ENCODE data around the gene TMCC1. TPM values are rescaled to one million over a fixed set of nuclear protein-coding genes. Genes with fewer than 3 reads are reported as not detected.

Gene TMCC1
- total and polyA plus RNA-seq, 2 donors (not counting 3 experiments of a cell fraction or from before 2014, with no cell fraction given), result 17.4 to 38.4 TPM

DNA sequence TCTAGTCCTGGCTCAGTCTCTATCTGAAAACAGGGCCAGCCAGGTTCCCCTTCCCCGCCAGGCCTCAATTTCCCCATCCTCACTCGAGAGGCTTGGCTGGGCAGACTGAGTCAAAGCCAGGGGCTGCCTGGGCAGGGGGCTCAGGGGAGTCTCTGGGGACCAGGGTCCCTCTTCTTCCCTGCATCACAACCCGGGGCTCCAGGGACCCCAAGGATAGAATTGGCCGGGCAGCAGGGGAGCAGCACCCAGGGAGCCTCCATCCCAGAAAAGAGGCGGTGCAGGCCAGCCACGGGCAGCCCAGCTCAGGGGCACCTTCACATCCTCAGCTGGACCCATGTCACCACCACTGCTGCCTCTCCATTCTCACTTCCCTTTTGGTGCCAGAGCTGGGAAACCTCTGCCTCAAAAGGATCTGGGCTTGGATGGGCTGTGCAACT lies 273.8 kb downstream of the TMCC1 start:
- Histone ChIP-seq H3K9me1 (replicated peaks; ENCODE audit: control insufficient read depth, extremely low read depth, insufficient read depth, low read length) (no peaks in the 10 kb centered on the region), H3K9me3 (replicated peaks; ENCODE audit: control insufficient read depth, insufficient read depth, low read length) (no peaks in the 10 kb centered on the region), H3K79me2 (ENCODE audit: control insufficient read depth, insufficient read depth, low read length) (no peaks in the 10 kb centered on the region), H3K4me2 (ENCODE audit: insufficient read depth, low read length) (no peak overlapping the region), H3K27ac (ENCODE audit: insufficient read depth, low read depth, low read length) (peak overlapping the region; percentile 72), H3K4me1 (ENCODE audit: control insufficient read depth, extremely low read depth, insufficient read depth, low read length) (peaks cover 63% of the 10 kb centered on the region), H3K36me3 (ENCODE audit: control insufficient read depth in 2 of 2, extremely low read depth in 1 of 2, insufficient read depth in 2 of 2, low read length in 2 of 2) (no peaks in the 10 kb centered on the region), H3K27me3 (ENCODE audit: control insufficient read depth in 2 of 2, insufficient read depth in 2 of 2, low read length in 2 of 2) (no peaks in the 10 kb centered on the region), H3K9ac (replicated peaks; ENCODE audit: extremely low read depth, insufficient read depth, low read length) (peak overlapping the region; percentile 47), H2AFZ (ENCODE audit: low read depth, low read length) (no peak overlapping the region), H4K20me1 (replicated peaks; ENCODE audit: control insufficient read depth, extremely low read depth, insufficient read depth, low read length) (no peaks in the 10 kb centered on the region), H3K4me3 (replicated peaks in 1 of 3; ENCODE audit: insufficient read depth in 1 of 3, low read depth in 1 of 3, low read length in 3 of 3) (no peak overlapping the region)
- dilution Hi-C loops (cut with MboI; ENCODE audit: extremely low pct_ligation_motif_present, low sequenced_read_pairs), result no loop called here
- TF ChIP-seq EZH2 (IDR thresholded peaks at IDR 0.05; ENCODE audit: borderline replicate concordance, low read depth, low read length, severe bottlenecking) (no peak), FOS (IDR thresholded peaks at IDR 0.05; ENCODE audit: borderline replicate concordance, insufficient read depth, low read length) (no peak)
- TF ChIP-seq, protein P1, sequence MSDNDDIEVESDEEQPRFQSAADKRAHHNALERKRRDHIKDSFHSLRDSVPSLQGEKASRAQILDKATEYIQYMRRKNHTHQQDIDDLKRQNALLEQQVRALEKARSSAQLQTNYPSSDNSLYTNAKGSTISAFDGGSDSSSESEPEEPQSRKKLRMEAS (IDR thresholded peaks at IDR 0.05; ENCODE audit: insufficient read depth, insufficient read length), result no peak
- TF ChIP-seq, protein P2, sequence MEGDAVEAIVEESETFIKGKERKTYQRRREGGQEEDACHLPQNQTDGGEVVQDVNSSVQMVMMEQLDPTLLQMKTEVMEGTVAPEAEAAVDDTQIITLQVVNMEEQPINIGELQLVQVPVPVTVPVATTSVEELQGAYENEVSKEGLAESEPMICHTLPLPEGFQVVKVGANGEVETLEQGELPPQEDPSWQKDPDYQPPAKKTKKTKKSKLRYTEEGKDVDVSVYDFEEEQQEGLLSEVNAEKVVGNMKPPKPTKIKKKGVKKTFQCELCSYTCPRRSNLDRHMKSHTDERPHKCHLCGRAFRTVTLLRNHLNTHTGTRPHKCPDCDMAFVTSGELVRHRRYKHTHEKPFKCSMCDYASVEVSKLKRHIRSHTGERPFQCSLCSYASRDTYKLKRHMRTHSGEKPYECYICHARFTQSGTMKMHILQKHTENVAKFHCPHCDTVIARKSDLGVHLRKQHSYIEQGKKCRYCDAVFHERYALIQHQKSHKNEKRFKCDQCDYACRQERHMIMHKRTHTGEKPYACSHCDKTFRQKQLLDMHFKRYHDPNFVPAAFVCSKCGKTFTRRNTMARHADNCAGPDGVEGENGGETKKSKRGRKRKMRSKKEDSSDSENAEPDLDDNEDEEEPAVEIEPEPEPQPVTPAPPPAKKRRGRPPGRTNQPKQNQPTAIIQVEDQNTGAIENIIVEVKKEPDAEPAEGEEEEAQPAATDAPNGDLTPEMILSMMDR (IDR thresholded peaks at IDR 0.05; ENCODE audit: extremely low read depth in 1 of 2, insufficient read depth in 1 of 2, low read depth in 1 of 2, low read length in 2 of 2), result no peak
- BruUV-seq (replicated peaks), result no TSS peak
- intact Hi-C loops (cut with micrococcal nuclease), result loop anchor here (1.0 to 10.0 kb wide), 4 partner anchors 9 to 475 kb away; partner anchors contain the start of gene IFT122
- FAIRE-seq, result no peak
- CTCF ChIA-PET, result interaction anchor here (1.0 to 1.2 kb wide), 2 partner anchors 10 to 130 kb away, joined by 3 read pairs; no protein-coding TSS in a partner anchor
- POLR2A ChIA-PET, result no interaction called here
- no peak for DNase-seq (ENCODE audit: low read depth, low spot score)
